Measurements from ENCODE around the gene SIPA1L3.

The SIPA1L3 gene

GRCh38 chr19:38155453-38155852, 248.4 kb downstream of the SIPA1L3 start:
- Histone ChIP-seq H3K9ac (ENCODE audit: low read length) (no peak overlapping the region), H3K79me2 (ENCODE audit: low read length) (no peaks in the 10 kb centered on the region), H3K4me3 (ENCODE audit: low read length) (no peak overlapping the region), H2AFZ (ENCODE audit: low read depth, low read length) (no peak overlapping the region), H3K27ac (ENCODE audit: low read length) (no peak overlapping the region), H3K4me2 (ENCODE audit: low read length) (no peak overlapping the region), H3K9me3 (ENCODE audit: insufficient read depth, low read length) (no peaks in the 10 kb centered on the region), H4K20me1 (ENCODE audit: insufficient read depth, low read length) (no peaks in the 10 kb centered on the region), H3K36me3 (replicated peaks; ENCODE audit: low read depth, low read length) (peaks cover 9% of the 10 kb centered on the region), H3K27me3 (ENCODE audit: low read depth, low read length) (no peaks in the 10 kb centered on the region), H3K4me1 (ENCODE audit: low read length) (no peaks in the 10 kb centered on the region)
- TF ChIP-seq EZH2phosphoT487 (IDR thresholded peaks at IDR 0.05; ENCODE audit: low read depth) (no peak), CTCF (IDR thresholded peaks at IDR 0.05; ENCODE audit: low read depth, low read length) (no peak)

DNA sequence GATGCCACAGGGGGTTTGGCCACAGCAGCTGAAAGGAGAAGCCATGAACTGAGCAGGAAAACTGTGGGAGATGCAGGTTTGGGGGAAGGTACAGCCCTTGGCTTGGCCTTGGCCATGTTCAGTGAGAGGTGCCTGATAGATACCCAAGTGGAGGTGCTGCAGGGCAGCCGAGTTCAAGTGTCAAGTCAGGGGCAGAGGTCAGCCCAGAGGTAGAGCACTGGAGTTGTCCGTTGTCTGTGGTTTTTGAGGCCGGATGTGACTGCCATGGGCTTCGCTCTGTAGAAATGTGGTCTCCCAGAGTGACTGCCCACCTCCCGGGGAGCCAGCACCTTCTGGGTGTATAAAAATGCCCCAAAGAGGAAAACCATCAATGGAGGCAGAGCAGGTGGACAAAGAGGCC, 251.7 kb downstream of the SIPA1L3 start:
- Histone ChIP-seq H3K4me2 (ENCODE audit: low read length) (no peak overlapping the region), H3K27me3 (ENCODE audit: low read depth, low read length) (no peaks in the 10 kb centered on the region), H4K20me1 (ENCODE audit: insufficient read depth, low read length) (no peaks in the 10 kb centered on the region), H3K27ac (ENCODE audit: low read length) (no peak overlapping the region), H3K4me3 (ENCODE audit: low read length) (no peak overlapping the region), H3K4me1 (ENCODE audit: low read length) (no peaks in the 10 kb centered on the region), H3K79me2 (ENCODE audit: low read length) (no peaks in the 10 kb centered on the region), H3K36me3 (replicated peaks; ENCODE audit: low read depth, low read length) (peaks cover 20% of the 10 kb centered on the region), H3K9me3 (ENCODE audit: insufficient read depth, low read length) (no peaks in the 10 kb centered on the region), H3K9ac (ENCODE audit: low read length) (no peak overlapping the region), H2AFZ (ENCODE audit: low read depth, low read length) (no peak overlapping the region)
- TF ChIP-seq CTCF (IDR thresholded peaks at IDR 0.05; ENCODE audit: low read depth, low read length) = no peak
- TF ChIP-seq EZH2phosphoT487 (IDR thresholded peaks at IDR 0.05; ENCODE audit: low read depth) = no peak

- TF ChIP-seq CTCF (IDR thresholded peaks at IDR 0.05; ENCODE audit: low read depth, low read length) (no peak), EZH2phosphoT487 (IDR thresholded peaks at IDR 0.05; ENCODE audit: low read depth) (no peak)
- H3K9ac ChIP-seq (ENCODE audit: low read length) = no peak overlapping the region
- H3K9me3 ChIP-seq (ENCODE audit: insufficient read depth, low read length) = no peaks in the 10 kb centered on the region
- H3K79me2 ChIP-seq (ENCODE audit: low read length) = no peaks in the 10 kb centered on the region
- H3K36me3 ChIP-seq (replicated peaks; ENCODE audit: low read depth, low read length) = peaks cover 26% of the 10 kb centered on the region
- H4K20me1 ChIP-seq (ENCODE audit: insufficient read depth, low read length) = no peaks in the 10 kb centered on the region
- no peak overlapping the region for H2AFZ ChIP-seq (ENCODE audit: low read depth, low read length)
- H3K4me1 ChIP-seq (ENCODE audit: low read length) = no peaks in the 10 kb centered on the region
- H3K4me2 ChIP-seq (ENCODE audit: low read length) = no peak overlapping the region
- no peaks in the 10 kb centered on the region for H3K27me3 ChIP-seq (ENCODE audit: low read depth, low read length)
- H3K27ac ChIP-seq (ENCODE audit: low read length) = no peak overlapping the region
- H3K4me3 ChIP-seq (ENCODE audit: low read length) = no peak overlapping the region
Measured at GRCh38 chr19:38162094-38162493, 255.1 kb downstream of the SIPA1L3 start.

- TF ChIP-seq CTCF (IDR thresholded peaks at IDR 0.05; ENCODE audit: low read depth, low read length) = no peak
- TF ChIP-seq EZH2phosphoT487 (IDR thresholded peaks at IDR 0.05; ENCODE audit: low read depth) = no peak
- no peaks in the 10 kb centered on the region for H3K79me2 ChIP-seq (ENCODE audit: low read length)
- no peaks in the 10 kb centered on the region for H3K9me3 ChIP-seq (ENCODE audit: insufficient read depth, low read length)
- H3K9ac ChIP-seq (ENCODE audit: low read length) = no peak overlapping the region
- no peaks in the 10 kb centered on the region for H3K27me3 ChIP-seq (ENCODE audit: low read depth, low read length)
- no peak overlapping the region for H3K4me2 ChIP-seq (ENCODE audit: low read length)
- no peaks in the 10 kb centered on the region for H4K20me1 ChIP-seq (ENCODE audit: insufficient read depth, low read length)
- no peak overlapping the region for H3K27ac ChIP-seq (ENCODE audit: low read length)
- no peaks in the 10 kb centered on the region for H3K4me1 ChIP-seq (ENCODE audit: low read length)
- H2AFZ ChIP-seq (ENCODE audit: low read depth, low read length) = no peak overlapping the region
- no peak overlapping the region for H3K4me3 ChIP-seq (ENCODE audit: low read length)
- peaks cover 26% of the 10 kb centered on the region for H3K36me3 ChIP-seq (replicated peaks; ENCODE audit: low read depth, low read length)
Measured at GRCh38 chr19:38162632-38163031, 255.6 kb downstream of the SIPA1L3 start.

Data from OCI-LY3 (cell line).